Measurements from ENCODE around the gene DUOX2.
"Not testable (repeated sequence)": the region's sequence is repeated elsewhere in the genome, so short reads cannot be mapped to it uniquely, and the experiment has no call there.

The DUOX2 gene

DNA sequence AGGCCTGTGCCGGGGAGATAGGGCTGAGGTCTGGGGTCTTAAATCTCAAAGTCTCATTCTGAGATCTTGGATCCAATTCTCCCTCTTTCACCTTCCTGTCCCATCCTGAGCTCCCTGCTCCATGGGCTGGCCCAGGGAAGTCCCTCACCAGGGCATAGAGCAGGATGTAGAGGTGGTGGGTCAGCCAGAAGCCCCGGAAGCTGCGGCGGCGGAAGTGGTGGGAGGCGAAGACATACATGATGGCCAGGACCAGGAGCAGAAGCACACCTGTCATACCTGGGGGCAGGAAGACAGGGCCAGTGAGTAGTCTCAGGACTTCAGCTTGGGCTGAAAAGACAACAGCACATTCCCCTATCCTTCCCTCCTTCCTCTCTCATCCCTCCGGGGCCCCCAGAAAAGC is 16.5 kb downstream of the DUOX2 start:
- DNase-seq, result no peak

GRCh38 chr15:45095661-45096060 is 18.3 kb downstream of the DUOX2 start:
- DNase-seq, result no peak

GRCh38 chr15:45094358-45094730 is 19.6 kb downstream of the DUOX2 start:
- no peak for DNase-seq

DNA sequence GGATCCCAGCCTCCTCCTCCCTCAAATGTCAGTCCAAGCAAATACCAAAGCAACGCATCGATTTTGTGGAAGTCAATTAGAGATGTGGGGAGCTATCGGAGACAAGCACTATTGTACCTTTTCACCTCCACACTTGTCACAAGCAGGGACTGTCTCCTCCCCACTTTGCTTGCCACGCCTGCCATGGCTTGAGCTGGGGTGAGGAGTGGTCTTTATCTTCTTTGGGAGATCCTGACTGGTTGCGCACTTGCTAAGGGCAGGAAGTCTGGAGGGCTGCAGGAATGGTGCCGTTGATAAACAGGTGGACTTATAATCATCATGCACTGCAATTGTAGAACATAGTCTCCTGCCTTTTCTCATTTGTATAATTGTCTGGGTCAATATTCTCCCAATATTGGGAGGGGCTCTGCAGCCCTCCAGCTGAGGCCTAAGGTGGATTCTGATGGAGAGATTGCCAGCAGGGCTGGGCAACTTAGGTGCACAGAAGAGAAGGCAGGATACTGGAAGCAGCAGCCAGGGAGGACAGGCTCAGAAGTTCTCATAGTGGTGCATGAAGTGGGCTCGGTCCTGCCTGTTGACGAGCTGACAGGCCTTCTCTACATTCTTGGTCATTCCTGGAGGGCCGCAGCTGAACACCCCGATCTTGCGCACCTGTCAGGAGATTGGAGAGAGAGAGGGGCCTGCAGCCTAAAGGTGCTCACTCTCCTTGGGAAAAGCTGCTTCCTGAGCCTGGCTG is 20.2 kb downstream of the DUOX2 start:
- no peak for DNase-seq

- no peak for DNase-seq
Observed at GRCh38 chr15:45093013-45093412, 21.0 kb downstream of the DUOX2 start.

GRCh38 chr15:45091576-45091975 is 22.4 kb downstream of the DUOX2 start:
- DNase-seq, result no peak

DNA sequence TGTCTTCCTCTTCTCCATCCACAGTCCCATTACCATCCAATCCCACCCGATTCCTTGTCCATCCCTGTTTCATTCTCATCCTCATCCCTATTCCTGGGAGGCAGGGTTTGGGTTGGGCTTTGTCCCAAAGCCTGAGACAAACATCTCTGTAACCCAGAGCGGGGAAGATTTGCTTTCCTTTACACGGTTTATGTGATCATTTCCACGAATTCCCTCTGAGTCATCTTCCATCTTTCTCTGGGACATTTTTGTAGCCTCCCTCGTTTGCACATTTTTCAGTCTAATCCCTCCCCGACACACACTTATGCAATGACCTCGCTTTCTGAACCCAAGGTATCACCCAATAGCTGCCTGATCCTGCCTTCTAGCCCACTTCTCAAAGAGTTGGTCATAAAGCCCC is 22.8 kb downstream of the DUOX2 start:
- DNase-seq, result no peak

GRCh38 chr15:45089712-45090373 is 24.1 kb downstream of the DUOX2 start:
- no peak for DNase-seq

DNA sequence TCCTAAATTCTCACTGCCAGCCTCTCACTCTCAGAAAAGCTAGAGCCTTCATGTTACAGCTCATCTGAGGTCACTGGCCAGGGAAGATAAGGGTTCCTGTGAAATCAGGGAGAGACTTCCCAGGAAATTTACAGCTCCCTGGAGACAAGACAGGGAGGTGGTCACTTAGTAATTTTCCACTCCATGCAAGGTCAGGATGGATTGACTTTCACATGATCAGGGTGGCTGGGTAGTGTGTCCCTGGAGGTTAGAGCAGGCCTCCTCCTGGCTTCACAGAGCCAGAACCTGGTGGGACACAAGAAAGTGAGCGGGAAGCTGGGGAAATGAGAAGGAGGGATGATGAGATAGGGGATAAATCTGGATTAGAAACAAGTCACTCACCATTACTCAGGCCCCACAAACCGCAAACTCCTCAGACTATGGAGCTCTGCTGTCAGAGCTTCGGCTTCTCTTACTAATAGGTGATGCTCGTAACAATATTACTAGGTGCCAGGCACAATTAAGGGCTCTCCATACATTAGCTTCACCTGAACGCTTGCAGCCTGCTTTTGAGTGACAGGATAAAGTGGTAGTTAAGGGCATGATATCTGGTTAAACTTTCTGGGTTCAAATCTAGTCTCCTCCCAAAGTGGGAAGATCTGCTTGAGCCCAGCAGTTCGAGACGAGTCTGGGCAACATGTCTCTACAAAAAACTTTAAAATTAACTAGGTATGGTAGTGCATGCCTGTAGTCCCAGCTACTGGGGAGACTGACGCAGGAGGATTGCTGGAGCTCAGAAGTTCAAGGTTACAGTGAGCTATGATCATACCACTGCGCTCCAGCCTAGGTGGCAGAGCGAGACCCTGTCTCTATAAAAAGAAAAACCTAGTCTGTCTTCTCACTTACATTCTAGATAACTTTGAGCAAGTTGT is 24.9 kb downstream of the DUOX2 start:
- DNase-seq, result no peak

DNA sequence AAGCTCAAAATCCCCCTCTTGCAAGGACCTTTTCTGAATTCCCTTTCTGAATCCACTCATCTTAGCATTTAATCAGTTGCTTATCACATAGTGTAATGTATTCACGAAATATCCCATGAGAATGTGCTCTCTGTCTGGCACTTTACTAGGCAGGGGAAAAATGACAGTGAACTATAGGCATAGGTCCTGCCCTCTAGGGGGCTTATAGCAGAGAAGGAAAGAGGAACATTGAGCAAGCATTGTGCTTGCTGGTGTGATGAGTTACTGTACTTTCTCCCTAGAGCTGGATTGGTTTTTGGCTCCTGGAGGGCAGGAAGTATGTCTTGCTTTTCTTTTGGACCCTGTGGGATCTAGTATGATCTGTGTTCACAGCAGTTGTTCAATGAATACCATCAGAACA is 26.5 kb downstream of the DUOX2 start:
- no peak for DNase-seq

GRCh38 chr15:45084163-45084562 is 29.8 kb downstream of the DUOX2 start:
- DNase-seq, result no peak

- no peak for DNase-seq
Observed at GRCh38 chr15:45083223-45083622, 30.7 kb downstream of the DUOX2 start.

- not testable (repeated sequence) for DNase-seq
Observed at GRCh38 chr15:45082412-45082811, 31.6 kb downstream of the DUOX2 start.

- not testable (repeated sequence) for DNase-seq
Observed at GRCh38 chr15:45080593-45080992, 33.4 kb downstream of the DUOX2 start.

- not testable (repeated sequence) for DNase-seq
Observed at GRCh38 chr15:45079628-45080246, 34.2 kb downstream of the DUOX2 start.

DNA sequence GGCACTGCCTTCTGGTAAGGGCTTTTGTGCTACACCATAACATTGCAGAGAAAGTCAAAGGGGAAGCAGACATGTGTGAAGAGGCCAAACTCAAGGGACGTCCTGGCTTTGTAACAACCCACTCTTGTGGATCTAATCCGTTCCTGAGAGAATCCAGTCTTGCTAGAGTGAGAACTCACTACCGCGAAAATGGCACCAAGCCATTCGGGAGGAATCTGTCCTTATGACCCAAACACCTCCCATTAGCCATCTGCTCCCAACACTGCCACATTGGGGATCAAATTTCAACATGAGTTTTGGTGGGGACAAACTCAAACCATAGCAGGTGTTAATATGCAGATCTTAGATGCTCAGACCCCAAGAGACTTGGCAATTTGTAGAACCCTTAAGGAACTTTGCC is 34.8 kb downstream of the DUOX2 start:
- not testable (repeated sequence) for DNase-seq

- not testable (repeated sequence) for DNase-seq
Observed at GRCh38 chr15:45077391-45077790, 36.6 kb downstream of the DUOX2 start.

DNA sequence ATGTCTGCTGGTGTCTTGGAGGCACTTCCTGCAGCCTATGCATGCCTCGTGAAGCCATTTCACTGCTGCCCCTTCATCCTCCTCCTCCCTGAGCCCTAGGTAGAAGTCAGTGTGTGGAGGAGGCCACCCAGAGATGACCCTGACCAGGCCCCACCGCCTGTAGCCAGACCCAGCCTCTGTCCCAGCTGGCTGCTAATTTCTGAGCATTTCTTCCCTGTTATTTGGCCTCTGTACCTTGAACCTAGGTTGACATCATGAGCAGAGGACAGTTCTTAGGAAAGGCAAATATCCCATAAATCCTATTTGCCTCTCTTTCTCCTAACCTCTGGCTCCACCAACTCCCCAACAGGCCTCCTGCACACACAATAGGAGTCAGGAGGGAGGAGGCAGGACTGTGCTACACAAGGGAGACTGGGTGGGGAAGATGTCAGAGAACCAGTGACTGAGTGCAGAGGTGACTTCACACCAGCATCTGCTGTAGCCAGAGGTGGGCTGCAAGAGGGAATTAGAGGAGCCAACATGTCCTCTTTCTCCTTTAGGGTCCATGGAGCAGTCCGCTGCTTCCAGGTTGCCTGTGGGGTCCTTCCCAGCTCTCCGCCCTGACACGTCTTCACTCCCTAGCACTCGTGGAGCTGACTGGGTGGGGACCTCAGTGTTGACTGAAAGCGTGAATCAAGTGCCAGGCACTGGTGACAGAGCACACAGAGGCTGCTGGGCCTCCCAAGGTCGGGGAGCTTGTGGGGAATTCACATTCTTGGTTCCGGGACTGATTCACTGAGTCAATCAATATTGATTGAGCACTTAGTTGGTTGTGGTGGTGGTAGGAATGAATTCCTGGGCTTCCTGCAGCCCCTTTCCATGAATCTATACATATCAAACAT is 38.3 kb downstream of the DUOX2 start:
- DNase-seq, result not testable (repeated sequence)

- not testable (repeated sequence) for DNase-seq
Observed at GRCh38 chr15:45073602-45074001, 40.4 kb downstream of the DUOX2 start.

GRCh38 chr15:45069942-45070360 is 44.0 kb downstream of the DUOX2 start:
- DNase-seq, result not testable (repeated sequence)

GRCh38 chr15:45064386-45064785 is 49.6 kb downstream of the DUOX2 start:
- DNase-seq, result no peak

DNA sequence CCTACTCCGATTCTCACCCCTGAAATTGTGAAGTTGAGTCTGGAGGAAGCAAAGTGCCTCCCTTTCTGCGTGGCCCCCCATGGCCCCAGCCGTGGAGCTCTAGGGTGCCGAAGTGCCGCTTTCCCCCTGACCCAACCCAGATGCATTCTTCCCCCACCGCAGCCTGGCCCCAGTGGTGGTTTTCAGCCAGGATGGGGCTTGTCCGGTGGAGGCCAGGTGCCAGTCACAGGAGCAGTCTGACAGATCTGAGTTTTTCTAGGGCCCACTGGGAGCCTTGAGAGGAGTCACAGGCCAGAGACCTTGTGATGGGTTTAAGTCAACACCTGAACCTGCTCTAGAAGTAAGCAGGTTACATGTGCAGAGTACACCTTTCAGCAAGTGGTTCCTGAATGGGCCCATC is 51.7 kb downstream of the DUOX2 start:
- DNase-seq, result not testable (repeated sequence)

Measured in NCI-H510A treated with DMSO at 0.1 percent for 48 hours (cell line).